ENCODE results near the gene TMEM131L.

The TMEM131L gene

GRCh38 chr4:153573221-153573620, 107.1 kb downstream of the TMEM131L start:
- Histone ChIP-seq H3K4me3 (ENCODE audit: control insufficient read depth in 1 of 7, extremely low read depth in 1 of 7, insufficient read depth in 4 of 7, low read depth in 2 of 7, low read length in 6 of 7) (no peak overlapping the region), H3K27ac (ENCODE audit: insufficient read depth in 1 of 2, low read depth in 1 of 2, low read length in 2 of 2, poor library complexity in 1 of 2, severe bottlenecking in 2 of 2) (no peak overlapping the region), H3K27me3 (replicated peaks in 2 of 5; ENCODE audit: control insufficient read depth in 4 of 5, insufficient read depth in 5 of 5, low read length in 4 of 5) (no peaks in the 10 kb centered on the region), H3K36me3 (ENCODE audit: control insufficient read depth in 4 of 4, insufficient read depth in 4 of 4, low read length in 3 of 4) (peaks cover 0 to 7% (median 0%) of the 10 kb centered on the region in 4 experiments), H3K9me3 (ENCODE audit: control extremely low read depth in 1 of 5, control insufficient read depth in 4 of 5, insufficient read depth in 2 of 5, low read depth in 1 of 5, low read length in 4 of 5) (no peaks in the 10 kb centered on the region), H3K4me1 (ENCODE audit: control extremely low read depth in 1 of 4, control insufficient read depth in 4 of 4, insufficient read depth in 4 of 4, low read length in 3 of 4) (peaks cover 0 to 11% (median 4%) of the 10 kb centered on the region in 4 experiments)
- POLR2A ChIA-PET = no interaction called here
- no peak for DNase-seq
- CTCF ChIA-PET = interaction anchor here (1.0 to 4.2 kb wide), 13 partner anchors 9 to 432 kb away, joined by 3 to 62 read pairs (median 7); partner anchors contain the start of genes MND1 and TMEM131L
- 98% methylated on average over 7 of the region's 7 CpGs for WGBS (ENCODE audit: insufficient coverage)

DNA sequence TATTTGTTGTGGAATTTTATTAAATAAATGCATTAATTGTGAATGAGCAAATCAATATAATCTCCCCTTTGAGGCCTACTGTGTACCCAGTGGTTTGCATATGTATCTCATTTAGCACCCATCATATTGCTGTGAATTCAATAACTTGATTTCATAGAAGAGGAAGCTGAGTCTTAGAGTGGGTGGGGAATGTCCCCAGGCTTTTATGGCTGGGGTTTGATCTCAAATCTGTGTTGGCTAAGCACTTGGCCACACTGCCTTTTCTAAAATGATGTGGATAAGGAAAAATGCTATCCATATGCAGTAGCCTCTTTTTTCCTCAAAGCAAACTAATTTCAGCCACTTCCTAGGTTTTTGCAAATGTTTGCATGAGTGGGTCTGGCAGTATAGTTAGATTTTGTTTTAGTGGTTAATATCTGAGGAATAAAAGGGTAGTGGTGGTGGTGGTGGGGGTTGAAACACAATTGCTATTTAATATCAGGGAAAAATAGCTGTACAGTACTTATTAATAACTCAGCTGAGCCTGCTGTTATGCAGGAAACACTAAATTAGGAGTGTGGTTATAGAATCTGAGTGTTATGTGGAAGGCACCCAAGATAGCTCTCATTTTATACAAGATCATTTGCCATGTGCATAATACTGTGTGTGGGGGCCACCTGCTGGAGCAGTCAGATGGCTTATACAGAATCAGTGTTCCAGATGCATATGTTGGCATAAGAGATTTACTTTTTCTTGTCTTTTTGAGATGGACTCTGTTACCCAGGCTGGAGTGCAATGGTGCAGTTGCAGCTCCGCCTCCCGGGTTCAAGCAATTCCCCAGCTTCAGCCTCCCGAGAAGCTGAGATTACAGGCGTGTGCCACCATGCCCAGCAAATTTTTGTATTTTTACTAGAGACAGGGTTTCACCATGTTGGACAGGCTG, 108.0 kb downstream of the TMEM131L start:
- 87% methylated on average over 4 of the region's 4 CpGs for WGBS (ENCODE audit: insufficient coverage)
- H3K4me1 ChIP-seq (ENCODE audit: control extremely low read depth in 1 of 4, control insufficient read depth in 4 of 4, insufficient read depth in 4 of 4, low read length in 3 of 4) = peaks cover 0 to 11% (median 4%) of the 10 kb centered on the region in 4 experiments
- DNase-seq = peak; percentile 67 to 82 (median 80)
- POLR2A ChIA-PET = interaction anchor here (0.8 kb wide), 1 partner anchor 230 kb away, joined by 3 read pairs; no protein-coding TSS in a partner anchor
- CTCF ChIA-PET = interaction anchor here (0.6 to 4.2 kb wide), 24 partner anchors 10 to 448 kb away, joined by 3 to 62 read pairs (median 4); partner anchors contain the start of genes MND1 and TMEM131L
- H3K9me3 ChIP-seq (ENCODE audit: control extremely low read depth in 1 of 5, control insufficient read depth in 4 of 5, insufficient read depth in 2 of 5, low read depth in 1 of 5, low read length in 4 of 5) = no peaks in the 10 kb centered on the region
- H3K36me3 ChIP-seq (ENCODE audit: control insufficient read depth in 4 of 4, insufficient read depth in 4 of 4, low read length in 3 of 4) = peaks cover 0 to 5% (median 0%) of the 10 kb centered on the region in 4 experiments
- no peaks in the 10 kb centered on the region for H3K27me3 ChIP-seq (replicated peaks in 2 of 5; ENCODE audit: control insufficient read depth in 4 of 5, insufficient read depth in 5 of 5, low read length in 4 of 5)
- H3K27ac ChIP-seq (ENCODE audit: insufficient read depth in 1 of 2, low read depth in 1 of 2, low read length in 2 of 2, poor library complexity in 1 of 2, severe bottlenecking in 2 of 2) = no peak overlapping the region
- no peak overlapping the region for H3K4me3 ChIP-seq (ENCODE audit: control insufficient read depth in 1 of 7, extremely low read depth in 1 of 7, insufficient read depth in 4 of 7, low read depth in 2 of 7, low read length in 6 of 7)

DNA sequence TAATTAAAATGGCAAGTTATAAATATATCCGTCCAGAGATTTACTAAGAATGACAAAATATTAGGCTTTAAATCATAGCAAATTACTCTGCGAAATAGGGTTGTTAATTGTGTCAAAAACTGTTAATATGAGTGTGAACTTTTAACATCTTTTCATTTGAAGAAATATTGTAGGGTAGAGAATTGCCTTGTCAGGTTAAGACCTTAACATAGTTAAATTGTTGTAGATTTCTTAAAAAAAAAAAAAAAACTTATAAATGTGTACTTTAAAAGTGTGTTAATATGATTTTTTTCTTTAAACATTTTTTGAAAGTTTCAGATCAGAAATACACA, 110.2 kb downstream of the TMEM131L start:
- Histone ChIP-seq H3K4me1 (ENCODE audit: control extremely low read depth in 1 of 4, control insufficient read depth in 4 of 4, insufficient read depth in 4 of 4, low read length in 3 of 4) (peaks cover 0 to 11% (median 4%) of the 10 kb centered on the region in 4 experiments), H3K27ac (ENCODE audit: insufficient read depth in 1 of 2, low read depth in 1 of 2, low read length in 2 of 2, poor library complexity in 1 of 2, severe bottlenecking in 2 of 2) (no peak overlapping the region), H3K4me3 (ENCODE audit: control insufficient read depth in 1 of 7, extremely low read depth in 1 of 7, insufficient read depth in 4 of 7, low read depth in 2 of 7, low read length in 6 of 7) (no peak overlapping the region), H3K36me3 (ENCODE audit: control insufficient read depth in 4 of 4, insufficient read depth in 4 of 4, low read length in 3 of 4) (peaks cover 0 to 3% (median 3%) of the 10 kb centered on the region in 4 experiments), H3K9me3 (ENCODE audit: control extremely low read depth in 1 of 5, control insufficient read depth in 4 of 5, insufficient read depth in 2 of 5, low read depth in 1 of 5, low read length in 4 of 5) (no peaks in the 10 kb centered on the region), H3K27me3 (replicated peaks in 2 of 5; ENCODE audit: control insufficient read depth in 4 of 5, insufficient read depth in 5 of 5, low read length in 4 of 5) (no peaks in the 10 kb centered on the region)
- ChIA-PET POLR2A (no interaction called here), CTCF (interaction anchor here (0.8 to 3.4 kb wide), 4 partner anchors 94 to 425 kb away, joined by 3 to 23 read pairs (median 8); no protein-coding TSS in a partner anchor)
- no CpG with 5 or more reads among the region's 2 CpGs for WGBS (ENCODE audit: insufficient coverage)
- DNase-seq = no peak

DNA sequence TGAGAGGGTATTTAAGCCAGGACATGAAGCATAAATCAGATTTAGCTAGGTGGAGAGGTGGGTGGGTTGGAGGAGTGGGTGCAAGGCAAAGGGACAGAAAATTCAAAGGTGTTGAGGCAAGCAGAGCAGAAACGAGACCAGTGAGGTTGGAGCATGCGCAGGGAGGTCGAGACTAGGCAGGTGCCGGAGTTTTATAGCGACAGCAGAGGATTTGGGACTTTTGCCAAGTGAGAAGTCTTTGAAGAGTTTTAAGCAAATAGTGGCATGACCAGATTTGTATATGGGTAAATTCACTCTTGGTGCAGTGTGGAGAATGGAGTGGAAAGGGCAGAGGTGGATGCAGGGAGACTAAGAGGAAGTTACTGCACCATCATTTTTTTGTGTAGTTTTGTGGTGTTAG, 110.9 kb downstream of the TMEM131L start:
- Histone ChIP-seq H3K4me3 (ENCODE audit: control insufficient read depth in 1 of 7, extremely low read depth in 1 of 7, insufficient read depth in 4 of 7, low read depth in 2 of 7, low read length in 6 of 7) (no peak overlapping the region), H3K27ac (ENCODE audit: insufficient read depth in 1 of 2, low read depth in 1 of 2, low read length in 2 of 2, poor library complexity in 1 of 2, severe bottlenecking in 2 of 2) (no peak overlapping the region), H3K27me3 (replicated peaks in 2 of 5; ENCODE audit: control insufficient read depth in 4 of 5, insufficient read depth in 5 of 5, low read length in 4 of 5) (no peaks in the 10 kb centered on the region), H3K9me3 (ENCODE audit: control extremely low read depth in 1 of 5, control insufficient read depth in 4 of 5, insufficient read depth in 2 of 5, low read depth in 1 of 5, low read length in 4 of 5) (no peaks in the 10 kb centered on the region), H3K4me1 (ENCODE audit: control extremely low read depth in 1 of 4, control insufficient read depth in 4 of 4, insufficient read depth in 4 of 4, low read length in 3 of 4) (peaks cover 0 to 11% (median 4%) of the 10 kb centered on the region in 4 experiments), H3K36me3 (ENCODE audit: control insufficient read depth in 4 of 4, insufficient read depth in 4 of 4, low read length in 3 of 4) (peaks cover 0 to 5% (median 3%) of the 10 kb centered on the region in 4 experiments)
- CTCF ChIA-PET = interaction anchor here (0.8 to 3.4 kb wide), 5 partner anchors 95 to 435 kb away, joined by 3 to 23 read pairs (median 9); no protein-coding TSS in a partner anchor
- POLR2A ChIA-PET = no interaction called here
- no peak for DNase-seq
- 94% methylated on average over 5 of the region's 5 CpGs for WGBS (ENCODE audit: insufficient coverage)

DNA sequence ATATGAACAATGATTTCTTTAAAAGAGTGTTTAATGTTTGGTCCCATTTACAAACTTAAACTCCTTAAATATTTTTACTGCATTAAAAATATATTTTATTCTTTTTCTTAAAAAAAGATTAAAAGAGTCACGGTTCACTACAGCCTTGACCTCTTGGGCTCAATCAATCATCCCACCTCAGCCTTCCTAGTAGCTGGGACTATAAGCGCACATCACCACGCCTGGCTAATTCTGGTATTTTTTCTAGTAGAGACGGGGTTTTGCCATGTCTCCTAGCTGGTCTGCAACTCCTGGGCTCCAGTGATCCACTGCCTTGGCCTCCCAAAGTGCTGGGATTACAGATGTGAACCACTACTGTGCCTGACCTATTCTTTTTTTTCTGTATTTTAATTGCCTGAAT, 113.2 kb downstream of the TMEM131L start:
- ChIA-PET CTCF (no interaction called here), POLR2A (no interaction called here)
- Histone ChIP-seq H3K4me3 (ENCODE audit: control insufficient read depth in 1 of 7, extremely low read depth in 1 of 7, insufficient read depth in 4 of 7, low read depth in 2 of 7, low read length in 6 of 7) (no peak overlapping the region), H3K36me3 (ENCODE audit: control insufficient read depth in 4 of 4, insufficient read depth in 4 of 4, low read length in 3 of 4) (peaks cover 2 to 13% (median 9%) of the 10 kb centered on the region in 4 experiments), H3K4me1 (ENCODE audit: control extremely low read depth in 1 of 4, control insufficient read depth in 4 of 4, insufficient read depth in 4 of 4, low read length in 3 of 4) (peaks cover 0 to 1% (median 0%) of the 10 kb centered on the region in 4 experiments), H3K27me3 (replicated peaks in 2 of 5; ENCODE audit: control insufficient read depth in 4 of 5, insufficient read depth in 5 of 5, low read length in 4 of 5) (no peaks in the 10 kb centered on the region), H3K9me3 (ENCODE audit: control extremely low read depth in 1 of 5, control insufficient read depth in 4 of 5, insufficient read depth in 2 of 5, low read depth in 1 of 5, low read length in 4 of 5) (no peaks in the 10 kb centered on the region), H3K27ac (ENCODE audit: insufficient read depth in 1 of 2, low read depth in 1 of 2, low read length in 2 of 2, poor library complexity in 1 of 2, severe bottlenecking in 2 of 2) (no peak overlapping the region)
- no peak for DNase-seq
- 97% methylated on average over 3 of the region's 4 CpGs for WGBS (ENCODE audit: insufficient coverage)

- no CpG with 5 or more reads among the region's 1 CpG for whole genome bisulfite sequencing (ENCODE audit: insufficient coverage)
- H3K9me3 ChIP-seq (ENCODE audit: control extremely low read depth in 1 of 5, control insufficient read depth in 4 of 5, insufficient read depth in 2 of 5, low read depth in 1 of 5, low read length in 4 of 5) = no peaks in the 10 kb centered on the region
- POLR2A ChIA-PET = no interaction called here
- no peaks in the 10 kb centered on the region for H3K4me1 ChIP-seq (ENCODE audit: control extremely low read depth in 1 of 4, control insufficient read depth in 4 of 4, insufficient read depth in 4 of 4, low read length in 3 of 4)
- CTCF ChIA-PET = no interaction called here
- peak in 2 of 3 donors; percentile 44 to 53 for DNase-seq
- no peak overlapping the region for H3K27ac ChIP-seq (ENCODE audit: insufficient read depth in 1 of 2, low read depth in 1 of 2, low read length in 2 of 2, poor library complexity in 1 of 2, severe bottlenecking in 2 of 2)
- H3K36me3 ChIP-seq (ENCODE audit: control insufficient read depth in 4 of 4, insufficient read depth in 4 of 4, low read length in 3 of 4) = peaks cover 2 to 16% (median 9%) of the 10 kb centered on the region in 4 experiments
- no peak overlapping the region for H3K4me3 ChIP-seq (ENCODE audit: control insufficient read depth in 1 of 7, extremely low read depth in 1 of 7, insufficient read depth in 4 of 7, low read depth in 2 of 7, low read length in 6 of 7)
- no peaks in the 10 kb centered on the region for H3K27me3 ChIP-seq (replicated peaks in 2 of 5; ENCODE audit: control insufficient read depth in 4 of 5, insufficient read depth in 5 of 5, low read length in 4 of 5)
Observed at GRCh38 chr4:153579872-153580271, 113.7 kb downstream of the TMEM131L start.
